SW480 (cell line): ENCODE data around the gene PTGIR.
"Not testable (repeated sequence)": the region's sequence is repeated elsewhere in the genome, so short reads cannot be mapped to it uniquely, and the experiment has no call there.

ENCODE experiments used
- DNase-seq: peaks from one replicate; pipeline ENCODE4 v3.0.0-alpha.2; 2016; ENCODE audit warnings: low spot score

Gene PTGIR

GRCh38 chr19:46637224-46637623, 12.3 kb upstream of the PTGIR start:
- DNase-seq, result no peak

- DNase-seq, result no peak
These were observed 11.3 kb upstream of the PTGIR start, which contains the start of gene GNG8 for GRCh38 chr19:46635920-46636761. Gene GNG8, minus strand, starts transcription at chr19:46636202. Its CDS starts 1,520 bp downstream, at chr19:46634682.

GRCh38 chr19:46634656-46635218, 9.8 kb upstream of the PTGIR start:
- no peak for DNase-seq

DNA sequence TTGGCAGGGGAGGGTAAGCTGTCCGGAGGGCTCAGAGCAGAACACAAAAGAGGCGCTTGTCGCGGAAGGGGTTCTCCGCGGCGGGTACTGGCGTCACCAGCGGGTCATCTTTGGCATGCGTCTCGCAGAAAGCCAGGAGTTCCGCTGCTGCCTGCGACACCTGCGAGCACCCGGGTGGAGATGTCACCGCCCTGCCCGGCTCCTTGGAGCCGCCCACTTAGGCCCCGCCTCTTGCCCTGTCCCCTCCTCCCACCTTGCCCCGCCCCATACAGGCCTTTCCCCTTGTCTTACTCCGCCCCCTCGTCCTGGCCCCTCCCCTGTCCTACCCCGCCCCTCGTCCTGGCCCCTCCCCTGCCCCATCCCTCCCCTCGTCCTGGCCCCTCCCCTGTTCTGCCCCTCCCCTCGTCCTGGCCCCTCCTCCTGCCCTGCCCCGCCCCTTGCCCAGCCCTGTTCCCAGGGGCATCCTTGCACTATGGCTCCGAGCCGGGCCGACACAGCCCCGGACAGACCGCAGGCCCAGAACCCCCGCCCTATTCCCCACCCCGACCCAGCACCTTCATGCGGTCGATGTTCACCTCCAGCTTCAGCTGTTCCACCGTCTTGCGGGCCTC, 9.3 kb upstream of the PTGIR start:
- peak; percentile 76 for DNase-seq

DNA sequence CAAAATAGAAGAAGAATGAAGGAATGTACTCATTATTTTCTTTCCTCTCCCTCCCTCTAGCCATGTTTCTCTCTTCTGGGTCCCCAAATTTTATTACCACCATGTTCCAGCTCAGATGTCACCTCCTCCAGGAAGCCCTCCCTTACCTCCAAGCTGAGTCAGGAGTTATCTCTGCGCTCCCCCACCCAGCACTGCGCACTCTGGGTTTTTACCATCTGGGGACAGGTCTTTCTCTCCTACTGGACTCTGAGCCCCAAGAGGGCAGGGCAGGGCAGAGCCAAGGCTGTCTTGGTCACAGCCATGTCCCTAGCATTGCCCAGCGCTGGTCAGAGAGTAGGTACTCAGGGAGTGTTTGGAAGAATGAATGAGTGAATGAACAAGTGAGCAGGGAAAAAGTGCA, 8.2 kb upstream of the PTGIR start:
- DNase-seq, result no peak

DNA sequence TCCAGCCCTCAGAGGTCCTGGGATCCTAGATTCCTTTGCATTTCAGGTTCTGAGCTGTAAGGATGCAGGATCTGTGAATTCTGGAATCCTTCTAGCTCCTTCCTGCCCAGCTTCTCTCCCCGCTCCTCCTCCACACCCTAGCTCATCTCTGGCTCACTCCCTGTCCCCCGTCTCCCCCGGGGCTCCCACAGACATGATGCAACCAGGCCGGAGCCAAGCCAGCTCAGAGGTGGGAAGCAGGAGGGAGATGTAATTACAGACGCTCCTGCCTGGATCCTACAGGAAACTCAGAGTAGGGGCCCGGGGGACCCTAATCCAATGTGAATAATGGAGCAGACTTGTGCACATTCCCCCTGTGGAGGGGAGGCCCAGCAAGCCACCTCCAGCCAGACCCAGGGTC, 6.6 kb upstream of the PTGIR start:
- no peak for DNase-seq

- DNase-seq, result no peak
These were observed 5.8 kb upstream of the PTGIR start for GRCh38 chr19:46630586-46631205.

- no peak for DNase-seq
These were observed 4.7 kb upstream of the PTGIR start for GRCh38 chr19:46629546-46630025.

DNA sequence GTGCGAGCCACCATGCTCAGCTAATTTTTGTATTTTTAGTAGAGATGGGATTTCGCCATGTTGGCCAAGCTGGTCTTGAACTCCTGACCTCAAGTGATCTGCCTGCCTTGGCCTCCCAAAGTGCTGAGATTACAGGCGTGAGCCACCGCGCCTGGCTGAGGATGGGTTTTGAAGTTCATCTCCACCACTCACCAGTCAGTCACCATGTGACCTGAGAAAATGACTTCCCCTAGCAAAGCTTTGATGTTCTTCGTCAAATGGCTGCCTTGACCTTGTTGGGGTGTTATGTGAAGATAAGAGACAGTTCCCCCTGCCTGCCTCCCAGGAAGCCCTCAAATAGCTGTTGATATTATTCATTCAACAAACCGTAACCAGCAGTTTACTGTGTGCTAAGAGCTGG, 4.1 kb upstream of the PTGIR start:
- not testable (repeated sequence) for DNase-seq

DNA sequence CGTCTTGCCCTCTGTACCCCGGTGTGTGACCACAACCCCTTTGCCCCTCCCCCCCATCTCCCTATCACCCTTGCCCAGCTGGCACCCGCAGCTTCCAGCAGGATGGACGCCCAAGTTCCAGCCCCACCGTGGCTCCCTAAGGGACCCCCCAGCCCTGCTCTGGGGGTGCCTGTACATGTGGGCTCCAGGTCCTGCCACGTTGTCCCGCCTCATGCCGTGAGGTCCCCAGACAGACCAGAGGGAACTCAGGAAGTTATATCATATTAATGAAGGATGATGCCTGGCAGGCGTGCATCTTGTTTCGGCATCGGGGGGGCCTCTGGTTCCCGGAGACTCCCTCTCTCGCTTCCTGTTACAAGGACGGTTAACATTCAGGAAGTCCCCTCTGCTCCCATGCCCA, 1.6 kb upstream of the PTGIR start:
- no peak for DNase-seq

DNA sequence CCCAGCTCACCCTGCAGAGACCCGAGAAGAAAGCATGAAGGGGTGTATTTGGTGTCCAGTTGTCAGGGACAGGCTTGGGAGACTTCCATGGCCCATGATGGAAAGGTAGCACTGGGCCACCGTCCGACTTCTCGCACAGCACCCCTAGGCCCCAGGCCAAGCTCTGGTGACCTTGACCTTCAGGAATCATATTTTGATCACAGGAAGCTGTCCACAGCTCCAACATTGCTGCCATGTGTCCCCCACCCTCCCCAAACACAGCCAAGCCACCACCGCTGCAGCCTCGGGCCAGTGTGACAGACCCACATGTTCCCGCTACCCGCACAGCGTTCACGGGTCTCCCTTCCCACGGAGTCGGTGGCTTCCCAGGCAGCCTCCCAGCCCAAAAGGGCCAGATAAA, 842 bp upstream of the PTGIR start:
- DNase-seq, result no peak

GRCh38 chr19:46623915-46624502, 880 bp downstream of the PTGIR start:
- no peak for DNase-seq

GRCh38 chr19:46622118-46622446, 2.8 kb downstream of the PTGIR start:
- no peak for DNase-seq

- DNase-seq, result no peak
These were observed 3.4 kb downstream of the PTGIR start for GRCh38 chr19:46621191-46622117.

DNA sequence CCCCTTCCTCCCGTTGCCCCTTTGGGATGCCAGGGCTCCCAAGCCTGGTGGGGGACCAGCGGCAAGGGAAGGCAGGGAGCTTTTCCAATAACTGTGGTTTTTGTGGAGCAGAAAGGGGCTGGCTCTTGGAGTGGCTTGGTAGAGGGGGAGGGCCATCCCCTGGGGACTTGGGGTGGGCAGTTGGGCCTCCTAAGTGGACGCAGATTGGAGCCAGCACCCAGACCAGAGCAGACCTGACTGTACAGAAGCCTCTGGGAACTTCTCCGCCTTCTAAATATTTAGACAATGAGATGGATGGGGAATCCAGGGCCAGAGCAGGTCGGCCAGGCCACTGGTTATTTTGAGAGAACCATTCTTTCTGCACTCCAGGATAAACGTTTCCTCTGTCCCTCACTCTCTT, 4.2 kb downstream of the PTGIR start:
- DNase-seq, result no peak

DNA sequence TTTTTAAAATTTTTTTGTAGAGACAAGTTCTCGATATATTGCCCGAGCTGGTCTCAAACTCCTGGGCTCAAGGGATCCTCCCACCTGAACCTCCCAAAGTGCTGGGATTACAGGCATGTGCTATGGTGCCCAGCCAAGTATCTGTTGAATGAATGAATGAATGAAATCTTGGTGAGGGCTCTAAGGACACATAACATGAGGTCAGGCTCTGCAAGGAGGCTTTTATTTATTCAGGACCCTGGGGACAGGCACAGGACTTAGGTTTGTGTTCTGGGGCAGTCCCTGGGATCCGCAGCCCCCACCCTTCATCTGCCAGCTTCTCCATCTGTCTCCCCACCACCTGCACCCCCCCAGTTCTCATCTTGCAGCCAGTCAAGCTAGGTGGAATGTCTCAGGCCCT, 4.6 kb downstream of the PTGIR start:
- no peak for DNase-seq

GRCh38 chr19:46618670-46619231, 6.1 kb downstream of the PTGIR start:
- DNase-seq, result no peak

GRCh38 chr19:46617601-46618000, 7.3 kb downstream of the PTGIR start:
- DNase-seq, result no peak

- DNase-seq, result peak; percentile 70
These were observed 8.1 kb downstream of the PTGIR start for GRCh38 chr19:46616631-46617322.

- DNase-seq, result no peak
These were observed 8.9 kb downstream of the PTGIR start for GRCh38 chr19:46615966-46616365.
